Activated T-helper 1 cell treated with anti-CD3 and anti-CD28 coated beads, Interleukin-12 subunit alpha, Interleukin-12 subunit beta, Interleukin-2, Interleukin-4 antibody, amounts not matched to agents 30 ng/mL and 10 ng/mL and 1 ng/mL, durations not matched to agents 14 hours and 24 hours and 36 hours (primary cell): ENCODE data around the gene ABCE1. TPM values are rescaled to one million over a fixed set of nuclear protein-coding genes. Genes with fewer than 3 reads are reported as not detected.

ENCODE experiments used
- DNase-seq: peaks from one replicate; pipeline ENCODE4 v3.0.0; 2021; ENCODE audit warnings: low spot score
- H3K27ac Mint-ChIP-seq: one replicate; pipeline ENCODE4 v1.8.0; 2021; ENCODE audit warnings: mild to moderate bottlenecking, mixed read lengths
- H3K27me3 Mint-ChIP-seq: one replicate; pipeline ENCODE4 v1.8.0; 2022; ENCODE audit warnings: mild to moderate bottlenecking, moderate library complexity, mixed read lengths; ENCODE audit not compliant: insufficient read depth
- H3K36me3 Mint-ChIP-seq: one replicate; pipeline ENCODE4 v1.8.0; 2021; ENCODE audit warnings: low read depth, mixed read lengths
- H3K4me1 Mint-ChIP-seq: one replicate; pipeline ENCODE4 v1.8.0; 2021; ENCODE audit warnings: low read depth, mixed read lengths
- H3K4me3 Mint-ChIP-seq: one replicate; pipeline ENCODE4 v1.8.0; 2021; ENCODE audit warnings: mild to moderate bottlenecking, moderate library complexity, mixed read lengths
- H3K9me3 Mint-ChIP-seq: one replicate; pipeline ENCODE4 v1.8.0; 2021; ENCODE audit warnings: mixed read lengths
- intact Hi-C: fragments of 100-400 bp; cut with micrococcal nuclease; formaldehyde crosslinking; loops from one replicate; pipeline ENCODE4 v1.15.1; 2024
- total RNA-seq: library from RNA; stranded (reverse); gene quantifications from 2 replicates; pipeline ENCODE4 v1.2.3, GENCODE V29; 2022

The ABCE1 gene
- total RNA-seq, 1 donor from 2014 or later = 155 TPM

DNA sequence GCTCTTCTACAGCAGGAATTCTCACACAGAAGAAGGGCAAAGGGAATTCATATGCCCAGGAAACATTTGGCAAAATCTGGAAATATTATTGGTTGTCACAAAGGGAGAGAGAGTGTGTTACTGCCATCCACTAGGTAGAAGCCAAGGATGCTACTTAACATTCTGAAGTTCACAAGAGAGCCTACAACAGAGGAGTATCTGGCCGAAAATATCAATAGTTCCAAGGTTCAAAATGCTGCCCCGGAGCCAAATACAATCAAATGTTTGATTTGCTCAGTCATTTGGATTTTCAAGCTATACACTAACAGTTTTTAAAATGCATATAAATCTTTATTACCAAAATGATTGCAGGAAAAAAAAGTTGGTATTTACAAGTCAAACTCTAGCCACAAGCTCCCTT is 63.4 kb downstream of the ABCE1 start:
- Mint-ChIP-seq H3K27ac (no peak overlapping the region), H3K36me3 (peaks cover 31% of the 10 kb centered on the region)
- intact Hi-C loops = no loop called here

DNA sequence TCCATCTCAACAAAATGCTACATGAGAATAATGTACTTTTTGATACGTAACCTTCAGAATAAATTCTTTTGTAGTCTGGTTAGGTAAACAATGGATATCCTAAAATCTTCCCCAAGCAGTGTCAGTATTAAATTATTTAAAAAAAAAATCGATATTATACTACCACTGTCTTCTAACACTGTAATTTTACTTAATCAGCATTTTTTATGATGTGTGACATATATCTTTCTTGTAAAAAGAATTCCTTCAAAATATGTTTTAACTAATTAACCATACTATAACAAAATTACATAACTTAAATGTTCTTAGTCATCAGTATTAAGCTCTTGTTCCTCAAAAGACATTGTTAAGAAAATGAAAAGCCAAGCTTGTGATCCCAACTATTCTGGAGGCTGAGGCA is 69.8 kb downstream of the ABCE1 start:
- H3K36me3 Mint-ChIP-seq = peaks cover 41% of the 10 kb centered on the region
- no peak overlapping the region for H3K4me3 Mint-ChIP-seq
- H3K9me3 Mint-ChIP-seq = no peaks in the 10 kb centered on the region
- DNase-seq = no peak
- intact Hi-C loops = no loop called here
- no peaks in the 10 kb centered on the region for H3K27me3 Mint-ChIP-seq
- H3K4me1 Mint-ChIP-seq = peaks cover 31% of the 10 kb centered on the region
- H3K27ac Mint-ChIP-seq = no peak overlapping the region

More for the DNA sequence above, 63.4 kb downstream of the ABCE1 start:
- no peak for DNase-seq
- H3K4me3 Mint-ChIP-seq = no peak overlapping the region
- H3K27me3 Mint-ChIP-seq = no peaks in the 10 kb centered on the region
- H3K9me3 Mint-ChIP-seq = no peaks in the 10 kb centered on the region
- peaks cover 17% of the 10 kb centered on the region for H3K4me1 Mint-ChIP-seq

DNA sequence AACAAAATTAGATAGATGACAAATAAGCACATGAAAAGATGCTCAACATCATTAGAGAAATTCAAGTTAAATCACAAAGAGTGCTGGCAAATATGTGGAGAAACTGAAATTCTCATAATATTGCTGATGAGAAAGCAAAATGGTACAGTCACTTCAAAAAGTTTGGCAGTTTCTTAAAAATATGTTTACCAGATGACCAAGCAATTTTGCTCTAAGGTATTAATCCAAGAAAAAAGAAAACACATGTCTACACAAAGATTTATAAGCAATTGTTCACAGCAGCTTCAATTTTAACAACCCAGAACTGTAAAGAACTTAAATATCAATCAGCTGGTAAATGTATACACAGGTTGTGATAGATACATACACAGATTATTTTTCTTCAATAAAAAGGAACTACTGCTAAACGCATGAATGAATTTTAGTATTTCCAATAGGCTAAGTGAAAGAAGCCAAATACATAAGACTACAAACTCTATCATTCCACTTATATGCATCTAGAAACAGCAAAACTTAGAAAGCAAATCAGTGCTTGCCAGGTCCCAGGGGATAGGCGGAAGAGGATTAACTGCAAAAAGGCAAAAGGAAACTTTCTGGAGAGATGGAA is 70.6 kb downstream of the ABCE1 start:
- no peak for DNase-seq
- Mint-ChIP-seq H3K27me3 (no peaks in the 10 kb centered on the region), H3K9me3 (no peaks in the 10 kb centered on the region), H3K36me3 (peaks cover 43% of the 10 kb centered on the region), H3K27ac (no peak overlapping the region), H3K4me1 (peaks cover 35% of the 10 kb centered on the region), H3K4me3 (no peak overlapping the region)
- intact Hi-C loops = no loop called here

DNA sequence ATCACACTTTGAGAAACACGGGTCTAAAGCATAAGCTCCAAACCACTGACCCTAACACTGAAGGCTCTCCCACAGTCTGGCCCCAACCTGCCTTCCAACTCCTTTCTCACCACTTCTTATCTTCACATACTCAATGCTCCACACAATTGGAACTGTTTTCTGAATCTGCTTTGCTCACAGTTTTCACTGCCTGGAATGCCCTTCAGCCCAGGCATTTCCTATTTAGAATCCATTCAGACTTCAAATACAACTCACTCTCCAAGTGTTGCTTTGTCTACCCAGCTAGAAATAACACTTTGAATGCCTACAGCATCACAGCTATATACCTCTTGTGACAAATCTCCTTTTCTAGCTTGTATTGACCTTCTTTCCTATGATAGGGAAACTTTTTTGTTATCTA is 72.1 kb downstream of the ABCE1 start:
- Mint-ChIP-seq H3K4me3 (no peak overlapping the region), H3K27ac (no peak overlapping the region), H3K9me3 (no peaks in the 10 kb centered on the region), H3K27me3 (no peaks in the 10 kb centered on the region), H3K4me1 (peaks cover 49% of the 10 kb centered on the region), H3K36me3 (peaks cover 54% of the 10 kb centered on the region)
- DNase-seq = no peak
- intact Hi-C loops = loop anchor here (10.0 kb wide), 1 partner anchor 155 kb away; no protein-coding TSS in a partner anchor

DNA sequence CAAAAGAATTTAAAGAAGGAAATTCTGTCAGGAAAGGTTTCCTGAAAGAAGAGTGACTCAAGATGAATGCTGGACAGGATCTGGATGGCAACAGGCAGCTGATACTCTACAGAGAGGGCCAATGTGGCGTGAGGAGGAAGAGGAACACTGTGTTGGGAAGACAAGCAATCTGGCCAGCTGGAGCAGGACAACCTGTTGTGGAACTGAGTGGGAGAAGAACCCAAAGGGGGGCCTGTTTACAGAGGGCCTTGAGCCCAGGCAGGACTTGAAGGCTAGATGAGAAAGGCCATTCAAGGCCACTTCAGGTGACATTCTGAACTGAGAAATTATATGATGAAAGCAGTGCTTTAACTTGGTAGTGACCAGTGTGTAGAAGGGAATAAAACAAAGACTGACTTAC is 73.8 kb downstream of the ABCE1 start:
- H3K4me1 Mint-ChIP-seq = peaks cover 47% of the 10 kb centered on the region
- intact Hi-C loops = loop anchor here (10.0 kb wide), 1 partner anchor 157 kb away; no protein-coding TSS in a partner anchor
- H3K27me3 Mint-ChIP-seq = no peaks in the 10 kb centered on the region
- H3K36me3 Mint-ChIP-seq = peaks cover 48% of the 10 kb centered on the region
- no peak overlapping the region for H3K27ac Mint-ChIP-seq
- H3K4me3 Mint-ChIP-seq = no peak overlapping the region
- H3K9me3 Mint-ChIP-seq = no peaks in the 10 kb centered on the region
- no peak for DNase-seq

DNA sequence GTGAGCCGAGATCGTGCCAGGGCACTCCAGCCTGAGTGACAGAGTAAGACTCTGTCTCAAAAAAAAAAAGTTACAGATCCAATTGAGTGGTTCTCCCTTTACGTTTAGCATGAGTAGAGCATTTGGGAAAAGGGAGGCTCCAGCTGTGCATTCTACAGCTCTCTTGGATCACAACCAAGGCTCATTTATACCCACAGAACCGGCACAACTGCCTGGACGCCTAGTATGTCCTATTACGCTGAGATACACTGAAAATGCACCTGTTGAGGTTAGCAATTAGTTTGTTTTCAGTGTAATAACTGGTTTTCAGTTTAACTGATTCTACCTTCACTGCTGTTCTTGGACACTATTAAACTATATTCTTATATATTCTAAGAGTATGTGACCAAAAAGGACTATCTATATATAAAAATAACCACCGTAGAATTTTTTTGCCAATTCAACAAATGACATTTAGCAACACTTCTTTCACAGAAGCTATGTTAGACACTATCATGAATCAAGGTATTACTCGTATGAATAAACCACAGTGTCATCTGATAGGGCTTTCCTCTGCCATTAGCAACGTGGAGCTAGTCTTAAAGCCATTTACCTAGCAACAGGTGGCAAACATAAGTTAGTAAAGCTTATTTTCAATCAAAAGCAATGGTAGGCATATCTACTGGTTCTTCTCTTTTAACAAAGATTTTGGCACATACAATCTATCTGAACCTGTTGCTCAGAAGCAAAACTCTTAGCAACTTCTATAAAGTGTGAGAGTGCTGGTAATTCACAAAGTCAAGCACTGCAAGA is 78.7 kb downstream of the ABCE1 start:
- Mint-ChIP-seq H3K27me3 (no peaks in the 10 kb centered on the region), H3K9me3 (no peaks in the 10 kb centered on the region), H3K27ac (peak overlapping the region; percentile 61), H3K4me3 (peak overlapping the region; percentile 99), H3K4me1 (peaks cover 45% of the 10 kb centered on the region), H3K36me3 (peaks cover 29% of the 10 kb centered on the region)
- intact Hi-C loops = loop anchor here (5.0 to 10.0 kb wide), 2 partner anchors 162 to 1990 kb away; no protein-coding TSS in a partner anchor
- no peak for DNase-seq

DNA sequence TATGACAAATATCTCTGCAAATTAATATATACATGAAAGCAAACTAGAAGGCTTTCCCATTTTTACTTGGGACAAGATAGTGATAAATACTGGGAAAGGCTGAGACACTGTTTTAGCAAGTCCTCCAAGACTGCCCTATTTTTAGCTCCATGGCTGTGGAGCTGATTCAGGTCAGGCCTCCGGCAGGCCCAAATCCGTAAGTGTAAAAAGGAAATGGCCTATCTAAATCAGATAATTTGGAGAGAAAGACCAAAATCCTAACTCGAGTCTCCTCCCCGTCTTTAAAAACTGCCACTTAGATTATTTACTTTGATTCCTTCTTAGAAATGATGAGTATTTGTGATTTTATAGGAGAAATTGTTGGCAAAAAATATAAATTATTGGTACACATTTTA is 79.4 kb downstream of the ABCE1 start:
- H3K4me1 Mint-ChIP-seq = peaks cover 49% of the 10 kb centered on the region
- DNase-seq = no peak
- peak overlapping the region; percentile 99 for H3K27ac Mint-ChIP-seq
- peaks cover 26% of the 10 kb centered on the region for H3K36me3 Mint-ChIP-seq
- H3K27me3 Mint-ChIP-seq = no peaks in the 10 kb centered on the region
- no peaks in the 10 kb centered on the region for H3K9me3 Mint-ChIP-seq
- H3K4me3 Mint-ChIP-seq = peak overlapping the region; percentile 99
- intact Hi-C loops = loop anchor here (5.0 to 10.0 kb wide), 2 partner anchors 163 to 1990 kb away; no protein-coding TSS in a partner anchor

DNA sequence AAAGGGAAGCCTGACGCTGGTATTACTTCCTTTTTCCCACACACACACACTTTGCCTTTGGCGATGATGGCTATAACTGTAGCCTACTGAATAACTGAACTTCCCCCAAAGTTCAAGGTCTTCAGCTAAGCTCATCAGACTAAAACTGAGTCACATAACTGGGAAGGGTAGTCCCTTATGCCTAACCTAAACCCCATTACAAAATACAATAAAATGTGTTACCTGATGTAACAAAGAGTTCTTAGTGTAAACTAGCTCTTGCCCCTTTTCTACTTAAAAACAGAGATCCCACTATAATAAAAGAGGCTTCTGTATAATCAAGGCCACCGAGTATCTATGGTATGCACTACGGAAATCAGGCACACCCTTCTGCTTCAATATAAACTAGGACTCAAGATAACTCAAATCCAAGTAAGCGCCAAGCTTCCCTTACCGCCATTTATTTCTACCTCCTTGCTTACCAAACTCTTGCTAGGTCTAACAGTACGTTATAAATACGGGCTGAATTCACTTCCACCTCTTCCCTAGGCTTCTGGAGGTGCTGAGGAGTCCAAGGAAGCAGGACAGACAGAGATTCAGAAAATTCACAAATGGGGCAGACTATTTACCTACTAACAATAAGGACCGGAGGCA is 79.9 kb downstream of the ABCE1 start:
- no peak for DNase-seq
- Mint-ChIP-seq H3K9me3 (no peaks in the 10 kb centered on the region), H3K27me3 (no peaks in the 10 kb centered on the region), H3K36me3 (peaks cover 23% of the 10 kb centered on the region), H3K4me3 (peak overlapping the region; percentile 99), H3K27ac (peak overlapping the region; percentile 99), H3K4me1 (peaks cover 50% of the 10 kb centered on the region)
- intact Hi-C loops = loop anchor here (2.0 to 10.0 kb wide), 3 partner anchors 13 to 1991 kb away; no protein-coding TSS in a partner anchor

DNA sequence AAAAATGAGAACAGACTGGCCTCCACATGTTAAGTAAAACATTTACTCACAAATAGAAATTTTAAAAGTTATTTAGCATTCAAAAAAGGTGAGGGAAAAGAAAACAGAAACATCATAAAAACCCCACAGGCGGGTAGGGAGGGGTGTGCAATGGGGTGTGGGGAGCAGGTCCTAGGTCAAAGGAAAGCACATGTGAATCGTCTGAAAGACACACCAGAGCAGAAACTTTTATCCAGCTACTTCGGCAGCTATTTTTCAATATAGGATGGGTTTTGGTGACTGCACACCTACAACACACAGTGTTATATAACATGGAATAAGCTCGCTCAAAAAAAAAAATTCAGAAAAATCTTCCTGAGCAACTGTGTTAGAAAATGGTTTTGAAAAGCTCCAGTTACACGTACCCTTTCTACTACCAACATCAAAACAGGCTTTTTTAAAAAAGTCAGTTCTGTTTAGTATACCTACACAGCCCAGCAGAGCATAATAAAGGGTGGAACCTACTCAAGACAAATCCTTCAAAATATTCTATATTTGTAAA is 80.7 kb downstream of the ABCE1 start:
- Mint-ChIP-seq H3K4me1 (peaks cover 45% of the 10 kb centered on the region), H3K4me3 (peak overlapping the region; percentile 99), H3K9me3 (no peaks in the 10 kb centered on the region), H3K36me3 (peaks cover 19% of the 10 kb centered on the region), H3K27ac (peak overlapping the region; percentile 99), H3K27me3 (no peaks in the 10 kb centered on the region)
- intact Hi-C loops = loop anchor here (1.0 to 10.0 kb wide), 5 partner anchors 14 to 1992 kb away; no protein-coding TSS in a partner anchor
- DNase-seq = no peak

Other genes starting within 250 kb of the ABCE1 start
- 25.4 and 32.1 TPM in 2 replicates for gene ANAPC10, start 115 bp upstream of the ABCE1 start, total RNA-seq
- 76.9 and 80.9 TPM in 2 replicates for gene OTUD4, start 82.3 kb downstream of the ABCE1 start, total RNA-seq